MM.1S (cell line): Measurements from ENCODE around the gene TMEM248.
"Not testable (repeated sequence)": the region's sequence is repeated elsewhere in the genome, so short reads cannot be mapped to it uniquely, and the experiment has no call there.

Experiments
- DNase-seq: peaks from one replicate; pipeline ENCODE4 v3.0.0-alpha.2; 2015
- H2AFZ ChIP-seq: fragments of 300-600 bp; sonication (generic); 2 replicates; pipeline ENCODE4 v1.6.0; 2016; ENCODE audit warnings: antibody characterized with exemption, low read length
- H3F3A ChIP-seq: fragments of 300-600 bp; sonication (generic); 2 replicates; pipeline ENCODE4 v1.6.1; 2016; ENCODE audit warnings: mild to moderate bottlenecking, antibody characterized with exemption, low read length, moderate library complexity, mixed read lengths; ENCODE audit not compliant: insufficient read depth
- H3K27ac ChIP-seq: fragments of 300-600 bp; sonication (generic); 2 replicates; pipeline ENCODE4 v1.5.1; 2016; ENCODE audit warnings: mild to moderate bottlenecking, low read length
- H3K27me3 ChIP-seq: fragments of 300-600 bp; sonication (generic); replicated peaks from 2 replicates; pipeline ENCODE4 v1.6.0; 2016; ENCODE audit warnings: low read length; ENCODE audit not compliant: insufficient read depth
- H3K36me3 ChIP-seq: fragments of 300-600 bp; sonication (generic); replicated peaks from 2 replicates; pipeline ENCODE4 v1.6.1; 2016; ENCODE audit warnings: mild to moderate bottlenecking, low read length, mixed read lengths; ENCODE audit not compliant: insufficient read depth
- H3K4me1 ChIP-seq: fragments of 300-600 bp; sonication (generic); 2 replicates; pipeline ENCODE4 v1.6.1; 2016; ENCODE audit warnings: low read length, mixed read lengths
- H3K4me2 ChIP-seq: fragments of 300-600 bp; sonication (generic); 2 replicates; pipeline ENCODE4 v1.6.0; 2016; ENCODE audit warnings: low read depth, low read length
- H3K4me3 ChIP-seq: fragments of 300-600 bp; sonication (generic); 2 replicates; pipeline ENCODE4 v1.5.1; 2016; ENCODE audit warnings: low read length, mixed read lengths
- H3K79me2 ChIP-seq: fragments of 300-600 bp; sonication (generic); 2 replicates; pipeline ENCODE4 v1.6.1; 2016; ENCODE audit warnings: mixed run types, low read length, mixed read lengths
- H3K9ac ChIP-seq: fragments of 300-600 bp; sonication (generic); 2 replicates; pipeline ENCODE4 v1.6.1; 2016; ENCODE audit warnings: low read length, mixed read lengths
- H3K9me2 ChIP-seq: fragments of 300-600 bp; sonication (generic); replicated peaks from 2 replicates; pipeline ENCODE4 v1.6.1; 2016; ENCODE audit warnings: mild to moderate bottlenecking, low read length, mixed read lengths; ENCODE audit not compliant: insufficient read depth
- H3K9me3 ChIP-seq: fragments of 300-600 bp; sonication (generic); replicated peaks from 2 replicates; pipeline ENCODE4 v1.6.1; 2016; ENCODE audit warnings: mild to moderate bottlenecking, low read length, mixed read lengths; ENCODE audit not compliant: insufficient read depth
- H4K20me1 ChIP-seq: fragments of 300-600 bp; sonication (generic); 2 replicates; pipeline ENCODE4 v1.6.1; 2016; ENCODE audit warnings: mild to moderate bottlenecking, low read length, moderate library complexity, mixed read lengths; ENCODE audit not compliant: insufficient read depth
- EZH2 ChIP-seq: fragments of 300-600 bp; sonication (generic); optimal IDR thresholded peaks from 2 replicates; pipeline ENCODE3; 2017; ENCODE audit warnings: low read depth, mild to moderate bottlenecking, antibody characterized with exemption, low read length, mixed read lengths
- EZH2phosphoT487 ChIP-seq: fragments of 300-600 bp; sonication (generic); IDR thresholded peaks from 2 replicates; pipeline ENCODE4 v1.6.1; 2018; ENCODE audit warnings: antibody characterized with exemption, low read length
- TF ChIP-seq, protein P1 (sequence below): fragments of 300-600 bp; sonication (generic); IDR thresholded peaks from 2 replicates; pipeline ENCODE4 v1.5.1; 2016; ENCODE audit warnings: antibody characterized with exemption, low read length, mixed read lengths

The TMEM248 gene

DNA sequence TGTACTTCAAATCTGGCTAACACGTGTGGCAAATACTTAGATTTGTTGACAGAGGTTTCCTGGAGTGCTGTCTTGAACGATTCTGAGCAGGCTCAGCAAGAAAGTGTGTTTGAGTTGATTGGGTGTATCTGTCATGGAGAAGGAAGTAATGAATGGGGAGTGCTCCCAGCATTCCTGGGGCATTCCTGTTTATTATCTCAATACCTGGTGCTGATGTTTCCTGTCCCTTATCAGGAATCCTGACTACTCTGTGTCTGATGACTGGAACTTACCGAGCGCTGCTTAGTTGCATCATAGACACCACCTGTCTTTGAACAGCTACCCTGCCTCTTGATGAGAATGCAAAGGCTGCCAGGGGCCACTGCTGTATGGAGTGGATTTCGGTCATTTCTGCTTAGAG lies 41.0 kb upstream of the TMEM248 start:
- no peak for DNase-seq
- Histone ChIP-seq H3K4me1 (no peaks in the 10 kb centered on the region), H3K79me2 (no peaks in the 10 kb centered on the region), H4K20me1 (no peaks in the 10 kb centered on the region), H3K4me2 (no peak overlapping the region), H3K9me3 (no peaks in the 10 kb centered on the region), H2AFZ (no peak overlapping the region), H3K27me3 (no peaks in the 10 kb centered on the region), H3K4me3 (no peak overlapping the region), H3F3A (no peaks in the 10 kb centered on the region), H3K36me3 (no peaks in the 10 kb centered on the region), H3K27ac (no peak overlapping the region), H3K9ac (no peak overlapping the region), H3K9me2 (no peaks in the 10 kb centered on the region)
- TF ChIP-seq EZH2 (no peak), EZH2phosphoT487 (no peak)
- TF ChIP-seq, protein P1, sequence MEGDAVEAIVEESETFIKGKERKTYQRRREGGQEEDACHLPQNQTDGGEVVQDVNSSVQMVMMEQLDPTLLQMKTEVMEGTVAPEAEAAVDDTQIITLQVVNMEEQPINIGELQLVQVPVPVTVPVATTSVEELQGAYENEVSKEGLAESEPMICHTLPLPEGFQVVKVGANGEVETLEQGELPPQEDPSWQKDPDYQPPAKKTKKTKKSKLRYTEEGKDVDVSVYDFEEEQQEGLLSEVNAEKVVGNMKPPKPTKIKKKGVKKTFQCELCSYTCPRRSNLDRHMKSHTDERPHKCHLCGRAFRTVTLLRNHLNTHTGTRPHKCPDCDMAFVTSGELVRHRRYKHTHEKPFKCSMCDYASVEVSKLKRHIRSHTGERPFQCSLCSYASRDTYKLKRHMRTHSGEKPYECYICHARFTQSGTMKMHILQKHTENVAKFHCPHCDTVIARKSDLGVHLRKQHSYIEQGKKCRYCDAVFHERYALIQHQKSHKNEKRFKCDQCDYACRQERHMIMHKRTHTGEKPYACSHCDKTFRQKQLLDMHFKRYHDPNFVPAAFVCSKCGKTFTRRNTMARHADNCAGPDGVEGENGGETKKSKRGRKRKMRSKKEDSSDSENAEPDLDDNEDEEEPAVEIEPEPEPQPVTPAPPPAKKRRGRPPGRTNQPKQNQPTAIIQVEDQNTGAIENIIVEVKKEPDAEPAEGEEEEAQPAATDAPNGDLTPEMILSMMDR, result no peak

DNA sequence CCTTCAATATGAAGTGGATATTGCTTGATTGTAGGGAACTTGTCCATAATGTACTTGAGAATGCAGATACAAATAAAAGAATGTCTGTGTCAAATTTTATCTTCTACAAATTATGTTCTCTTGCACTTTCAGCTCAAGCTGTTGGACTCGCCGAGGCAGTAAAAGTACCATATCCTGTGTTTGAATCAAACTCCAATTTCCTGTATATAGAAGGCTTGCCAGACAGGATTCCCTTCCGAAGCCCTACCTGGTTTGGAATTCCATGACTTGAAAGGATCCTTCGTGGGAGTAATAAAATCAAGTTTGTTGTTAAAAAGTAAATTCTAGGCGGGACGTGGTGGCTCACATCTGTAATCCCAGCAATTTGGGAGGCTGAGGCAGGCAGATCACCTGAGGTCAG lies 40.4 kb upstream of the TMEM248 start:
- H3F3A ChIP-seq, H3K27me3 ChIP-seq, H3K4me1 ChIP-seq, H3K9me3 ChIP-seq, DNase-seq, H3K27ac ChIP-seq, H3K4me2 ChIP-seq, H2AFZ ChIP-seq, H3K9me2 ChIP-seq, H3K9ac ChIP-seq, H3K79me2 ChIP-seq, H4K20me1 ChIP-seq, H3K4me3 ChIP-seq, H3K36me3 ChIP-seq: not testable (repeated sequence)

DNA sequence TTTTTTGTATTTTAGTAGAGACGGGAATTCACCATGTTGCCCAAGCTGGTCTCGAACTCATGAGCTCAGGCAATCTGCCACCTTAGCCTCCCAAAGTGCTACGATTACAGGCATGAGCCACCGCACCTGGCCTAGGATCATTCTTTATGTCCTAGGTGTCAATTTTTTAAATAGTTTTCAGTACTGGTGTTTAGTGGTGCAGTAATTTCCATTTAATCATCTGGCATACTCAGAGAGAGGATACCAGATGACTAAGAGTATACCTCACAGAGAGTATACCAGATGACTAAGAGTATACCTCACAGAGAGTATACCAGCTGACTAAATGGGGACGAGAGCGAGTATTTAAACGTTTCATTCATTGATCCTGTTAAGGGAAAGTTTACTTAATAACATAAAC lies 37.3 kb upstream of the TMEM248 start:
- Histone ChIP-seq H3K9ac (no peak overlapping the region), H3K27ac (no peak overlapping the region), H3K36me3 (no peaks in the 10 kb centered on the region), H4K20me1 (no peaks in the 10 kb centered on the region), H3F3A (no peaks in the 10 kb centered on the region), H3K79me2 (no peaks in the 10 kb centered on the region), H2AFZ (no peak overlapping the region), H3K9me2 (no peaks in the 10 kb centered on the region), H3K27me3 (no peaks in the 10 kb centered on the region), H3K4me1 (no peaks in the 10 kb centered on the region), H3K9me3 (no peaks in the 10 kb centered on the region), H3K4me2 (no peak overlapping the region), H3K4me3 (no peak overlapping the region)
- TF ChIP-seq EZH2phosphoT487 (no peak), EZH2 (no peak)
- TF ChIP-seq, protein P1, result no peak
- no peak for DNase-seq

DNA sequence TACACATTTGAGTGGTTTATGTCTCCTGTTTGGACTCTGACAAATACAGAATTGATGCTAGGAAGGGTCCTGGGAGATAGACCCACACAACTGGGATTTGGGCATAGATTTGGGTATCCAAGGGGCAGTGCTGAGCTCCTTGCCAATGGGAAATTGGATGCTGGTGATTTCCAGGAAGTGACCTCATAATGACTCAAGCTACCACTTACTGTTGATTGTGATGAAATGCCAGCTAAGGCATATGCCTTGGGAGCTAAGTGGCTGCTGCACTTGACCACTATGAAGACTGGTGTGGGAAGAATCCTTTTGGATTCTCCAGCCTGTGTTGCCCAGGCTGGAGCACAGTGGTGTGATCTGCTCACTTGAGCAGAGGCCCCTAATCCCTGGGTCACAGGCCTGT lies 36.5 kb upstream of the TMEM248 start:
- not testable (repeated sequence) for H3F3A ChIP-seq, H3K9ac ChIP-seq, H3K4me3 ChIP-seq, H3K36me3 ChIP-seq, H2AFZ ChIP-seq, H3K27ac ChIP-seq, DNase-seq, H3K27me3 ChIP-seq, H4K20me1 ChIP-seq, H3K9me2 ChIP-seq, H3K4me1 ChIP-seq, H3K9me3 ChIP-seq, H3K4me2 ChIP-seq, H3K79me2 ChIP-seq
